ENCODE data around the gene OR8G5. TPM values are rescaled to one million over a fixed set of nuclear protein-coding genes. Genes with fewer than 3 reads are reported as not detected.

The OR8G5 gene
- total RNA-seq = not detected

DNA sequence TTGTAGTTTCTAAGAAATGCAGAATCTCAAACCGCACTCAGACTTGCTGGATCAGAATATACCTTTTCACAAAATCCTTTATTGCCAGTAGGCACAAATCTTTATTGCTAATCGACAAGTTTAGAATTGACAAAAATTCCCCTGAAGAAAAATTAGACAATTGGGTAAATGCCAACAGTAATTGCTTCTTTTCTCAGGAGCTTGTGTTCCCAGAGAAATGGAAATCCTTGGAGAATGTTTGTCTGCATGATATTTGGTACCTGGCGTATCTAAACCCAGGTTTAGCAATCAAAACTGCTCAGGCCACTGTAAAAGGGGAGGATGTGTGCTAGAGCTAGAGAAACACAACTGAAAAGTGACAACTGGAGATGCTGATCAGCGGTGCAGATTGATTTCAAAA is at the start of gene OR8G5:
Gene OR8G5 (plus strand): TSS at position 301 of the 400 bp plus-strand sequence. CDS start 8,556 bp downstream, outside the sequence.
- no peaks in the 10 kb centered on the region for H3K9me3 ChIP-seq
- no peaks in the 10 kb centered on the region for H3K36me3 ChIP-seq
- TF ChIP-seq POLR2A (IDR thresholded peaks at IDR 0.05) (no peak), CTCF (IDR thresholded peaks at IDR 0.05) (no peak)
- intact Hi-C loops (cut with DNase I) = no loop called here
- H3K4me3 ChIP-seq (replicated peaks in 1 of 3) = no peak within 1 kb of the TSS
- H3K27ac ChIP-seq = no peak within 1 kb of the TSS
- H3K27me3 ChIP-seq = no peaks in the 10 kb centered on the region
- WGBS, 2 donors = 71 to 73% methylated on average over 4 of the region's 4 CpGs
- H3K4me1 ChIP-seq = no peaks in the 10 kb centered on the region
- no peak for DNase-seq

DNA sequence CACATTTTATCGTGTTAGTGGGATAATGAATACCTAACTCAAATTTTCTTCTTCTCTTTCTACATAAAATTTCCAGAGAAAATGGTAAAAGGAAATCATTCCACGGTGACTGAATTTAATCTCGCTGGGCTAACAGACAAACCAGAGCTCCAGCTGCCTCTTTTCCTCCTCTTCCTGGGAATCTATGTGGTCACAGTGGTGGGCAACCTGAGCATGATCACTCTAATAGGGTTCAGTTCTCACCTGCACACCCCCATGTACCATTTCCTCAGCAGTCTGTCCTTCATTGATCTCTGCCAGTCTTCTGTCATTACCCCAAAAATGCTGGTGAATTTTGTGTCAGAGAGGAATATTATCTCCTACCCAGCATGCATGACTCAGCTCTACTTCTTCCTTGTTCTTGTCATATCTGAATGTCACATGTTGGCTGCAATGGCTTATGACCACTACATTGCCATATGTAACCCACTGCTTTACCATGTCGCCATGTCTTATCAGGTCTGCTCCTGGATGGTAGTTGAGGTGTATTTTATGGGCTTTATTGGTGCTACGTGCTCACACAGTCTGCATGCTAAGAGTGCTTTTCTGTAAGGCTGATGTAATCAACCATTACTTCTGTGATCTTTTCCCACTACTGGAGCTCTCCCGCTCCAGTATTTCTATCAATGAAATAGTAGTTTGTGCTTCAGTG is 48.9 kb upstream of the OR8G5 start:
- Histone ChIP-seq H3K27ac (no peak overlapping the region), H3K36me3 (no peaks in the 10 kb centered on the region), H3K4me3 (replicated peaks in 1 of 3) (no peak overlapping the region), H3K9me3 (no peaks in the 10 kb centered on the region), H3K27me3 (no peaks in the 10 kb centered on the region), H3K4me1 (no peaks in the 10 kb centered on the region)
- TF ChIP-seq POLR2A (IDR thresholded peaks at IDR 0.05) (no peak), CTCF (IDR thresholded peaks at IDR 0.05) (no peak)
- intact Hi-C loops (cut with DNase I) = no loop called here
- 74 to 79% methylated on average over 6 of the region's 6 CpGs for WGBS, 2 donors
- DNase-seq = no peak

- WGBS, 2 donors = 86 to 93% methylated on average over 3 of the region's 6 CpGs
- no peaks in the 10 kb centered on the region for H3K9me3 ChIP-seq
- no peaks in the 10 kb centered on the region for H3K27me3 ChIP-seq
- H3K4me3 ChIP-seq (replicated peaks in 1 of 3) = no peak overlapping the region
- H3K27ac ChIP-seq = no peak overlapping the region
- TF ChIP-seq CTCF (IDR thresholded peaks at IDR 0.05) (no peak), POLR2A (IDR thresholded peaks at IDR 0.05) (no peak)
- intact Hi-C loops (cut with DNase I) = no loop called here
- H3K4me1 ChIP-seq = no peaks in the 10 kb centered on the region
- no peak for DNase-seq
- no peaks in the 10 kb centered on the region for H3K36me3 ChIP-seq
Observed at GRCh38 chr11:124209824-124210357, 46.3 kb upstream of the OR8G5 start.

- intact Hi-C loops (cut with DNase I) = no loop called here
- no peaks in the 10 kb centered on the region for H3K4me1 ChIP-seq
- no peak for TF ChIP-seq POLR2A (IDR thresholded peaks at IDR 0.05)
- no peak for TF ChIP-seq CTCF (IDR thresholded peaks at IDR 0.05)
- no peak overlapping the region for H3K4me3 ChIP-seq (replicated peaks in 1 of 3)
- no peak overlapping the region for H3K27ac ChIP-seq
- H3K9me3 ChIP-seq = no peaks in the 10 kb centered on the region
- WGBS, 2 donors = 90 to 100% methylated on average over 2 to 3 of the region's 5 CpGs
- DNase-seq = no peak
- H3K36me3 ChIP-seq = no peaks in the 10 kb centered on the region
- H3K27me3 ChIP-seq = no peaks in the 10 kb centered on the region
Observed at GRCh38 chr11:124210421-124210820, 45.8 kb upstream of the OR8G5 start.

DNA sequence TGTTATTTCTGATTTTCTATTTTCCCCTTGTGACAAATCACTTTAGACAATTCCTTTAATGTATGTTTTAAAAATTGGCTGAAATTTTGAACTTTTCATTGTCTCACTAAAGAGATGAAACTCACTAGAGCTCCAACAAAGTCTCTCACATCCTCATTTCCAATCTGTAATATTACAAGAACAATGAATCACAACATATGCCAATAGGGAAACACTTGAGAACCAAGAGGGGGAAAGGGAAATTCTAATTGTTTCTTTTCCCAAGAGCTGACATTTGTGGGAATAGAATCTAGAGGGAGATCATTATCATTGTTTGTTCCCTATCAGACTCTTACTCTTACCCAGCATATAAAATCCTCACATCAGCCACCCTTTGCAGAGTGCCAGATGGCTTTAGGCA is 44.9 kb upstream of the OR8G5 start:
- intact Hi-C loops (cut with DNase I) = no loop called here
- TF ChIP-seq CTCF (IDR thresholded peaks at IDR 0.05) = no peak
- DNase-seq = no peak
- H3K27me3 ChIP-seq = no peaks in the 10 kb centered on the region
- no peaks in the 10 kb centered on the region for H3K4me1 ChIP-seq
- no peak overlapping the region for H3K4me3 ChIP-seq (replicated peaks in 1 of 3)
- H3K36me3 ChIP-seq = no peaks in the 10 kb centered on the region
- H3K27ac ChIP-seq = no peak overlapping the region
- H3K9me3 ChIP-seq = no peaks in the 10 kb centered on the region
